ENCODE results near the gene FBXW2.

GRCh38 chr9:120783602-120784047 lies 9.6 kb downstream of the FBXW2 start:
- no peak for TF ChIP-seq CTCF (conservative IDR thresholded peaks at IDR 0.05; ENCODE audit: low read length)
- no peak for TF ChIP-seq EZH2phosphoT487 (IDR thresholded peaks at IDR 0.05; ENCODE audit: borderline replicate concordance)

Measured in Loucy (cell line).